ENCODE results near the gene SNX10. TPM values are rescaled to one million over a fixed set of nuclear protein-coding genes. Genes with fewer than 3 reads are reported as not detected.
A peak's percentile ranks its signal among the peaks of the same experiment; 100 is the strongest.

Gene SNX10
- total RNA-seq, 1 experiment from 2014 or later: 9.4 TPM

- Histone ChIP-seq H3K27ac (ENCODE audit: insufficient read length, low read depth, low read length) (no peak overlapping the region), H4K91ac (ENCODE audit: insufficient read length, low read depth, low read length) (no peak overlapping the region), H3K56ac (ENCODE audit: insufficient read length, low read depth, low read length) (no peak overlapping the region), H4K8ac (replicated peaks; ENCODE audit: insufficient read length, low read depth, low read length) (no peak overlapping the region), H4K5ac (ENCODE audit: insufficient read length, low read depth, low read length) (no peak overlapping the region), H2AFZ (ENCODE audit: low read length) (no peak overlapping the region), H2BK12ac (ENCODE audit: insufficient read length, low read depth, low read length) (no peak overlapping the region), H3K4me2 (ENCODE audit: insufficient read depth, insufficient read length, low read length) (no peak overlapping the region), H3K27me3 (ENCODE audit: insufficient read depth, low read length) (no peaks in the 10 kb centered on the region), H3K9ac (ENCODE audit: extremely low read depth, insufficient read length, low read length) (no peak overlapping the region), H3K4ac (ENCODE audit: low read depth, low read length) (no peak overlapping the region), H3K23me2 (ENCODE audit: insufficient read length, low read depth, low read length, poor library complexity, severe bottlenecking) (no peaks in the 10 kb centered on the region), H2BK5ac (ENCODE audit: insufficient read length, low read length) (no peak overlapping the region), H4K20me1 (ENCODE audit: control insufficient read depth, insufficient read depth, insufficient read length) (no peaks in the 10 kb centered on the region), H3K18ac (ENCODE audit: insufficient read length, low read depth, low read length) (no peak overlapping the region), H2BK120ac (ENCODE audit: low read depth, low read length, poor library complexity, severe bottlenecking) (no peak overlapping the region), H3K4me1 (ENCODE audit: insufficient read depth, low read length) (peaks cover 2% of the 10 kb centered on the region; the same call in 1 of the 2 replicates), H3K79me2 (ENCODE audit: insufficient read depth, low read length) (no peaks in the 10 kb centered on the region), H2BK20ac (ENCODE audit: low read depth, low read length, poor library complexity, severe bottlenecking) (no peak overlapping the region), H3T11ph (ENCODE audit: low read length) (no peak overlapping the region), H3K23ac (ENCODE audit: insufficient read length, low read depth, low read length) (no peak overlapping the region), H2BK15ac (ENCODE audit: low read depth, low read length) (no peak overlapping the region), H3K9me3 (ENCODE audit: control insufficient read depth, low read depth, low read length) (no peaks in the 10 kb centered on the region), H2AK5ac (ENCODE audit: insufficient read length, low read length) (no peak overlapping the region), H3K79me1 (ENCODE audit: insufficient read depth, low read depth, low read length, poor library complexity, severe bottlenecking) (no peaks in the 10 kb centered on the region), H3K14ac (ENCODE audit: insufficient read depth, low read length) (no peak overlapping the region)
- Mint-ChIP-seq H3K4me1 (peaks cover 8 to 10% of the 10 kb centered on the region in 2 experiments), H3K27ac (no peak overlapping the region), H3K27me3 (ENCODE audit: low read depth) (no peaks in the 10 kb centered on the region), H3K4me3 (no peak overlapping the region), H3K36me3 (ENCODE audit: insufficient read depth in 1 of 3, low read depth in 3 of 3) (no peaks in the 10 kb centered on the region; a peak in 1 of 7 replicates), H3K9me3 (no peaks in the 10 kb centered on the region)
- WGBS (ENCODE audit: extremely low coverage, insufficient read length, low lambda C conversion rate): no CpG with 5 or more reads among the region's 2 CpGs
- no peak for DNase-seq
- TF ChIP-seq, protein P1, sequence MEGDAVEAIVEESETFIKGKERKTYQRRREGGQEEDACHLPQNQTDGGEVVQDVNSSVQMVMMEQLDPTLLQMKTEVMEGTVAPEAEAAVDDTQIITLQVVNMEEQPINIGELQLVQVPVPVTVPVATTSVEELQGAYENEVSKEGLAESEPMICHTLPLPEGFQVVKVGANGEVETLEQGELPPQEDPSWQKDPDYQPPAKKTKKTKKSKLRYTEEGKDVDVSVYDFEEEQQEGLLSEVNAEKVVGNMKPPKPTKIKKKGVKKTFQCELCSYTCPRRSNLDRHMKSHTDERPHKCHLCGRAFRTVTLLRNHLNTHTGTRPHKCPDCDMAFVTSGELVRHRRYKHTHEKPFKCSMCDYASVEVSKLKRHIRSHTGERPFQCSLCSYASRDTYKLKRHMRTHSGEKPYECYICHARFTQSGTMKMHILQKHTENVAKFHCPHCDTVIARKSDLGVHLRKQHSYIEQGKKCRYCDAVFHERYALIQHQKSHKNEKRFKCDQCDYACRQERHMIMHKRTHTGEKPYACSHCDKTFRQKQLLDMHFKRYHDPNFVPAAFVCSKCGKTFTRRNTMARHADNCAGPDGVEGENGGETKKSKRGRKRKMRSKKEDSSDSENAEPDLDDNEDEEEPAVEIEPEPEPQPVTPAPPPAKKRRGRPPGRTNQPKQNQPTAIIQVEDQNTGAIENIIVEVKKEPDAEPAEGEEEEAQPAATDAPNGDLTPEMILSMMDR (conservative IDR thresholded peaks at IDR 0.05): peak; percentile 19; the same call in 1 of the 3 replicates
Measured at GRCh38 chr7:26368542-26368941, 76.9 kb downstream of the SNX10 start.

Data from H9 (cell line).